H1 (cell line): ENCODE measurements around the gene OR52A5. TPM values are rescaled to one million over a fixed set of nuclear protein-coding genes. Genes with fewer than 3 reads are reported as not detected.

ENCODE experiments used
- CTCF ChIA-PET: fragments of 300-600 bp; sonication (Branson Sonifier 250); formaldehyde crosslinking; loops from one replicate; lab custom pipeline; 2021; ENCODE audit not compliant: partially characterized antibody; lab: Charles Lee
- POLR2A ChIA-PET: fragments of 300-600 bp; sonication (Branson Sonifier 250); formaldehyde crosslinking; loops from one replicate; lab custom pipeline; 2021; ENCODE audit warnings: inconsistent platforms; ENCODE audit not compliant: partially characterized antibody; lab: Charles Lee
- DNase-seq, 2 experiments: peaks; one replicate each; pipeline versions ENCODE4 v3.0.0 to v3.0.0-alpha.2; 2010 to 2022; ENCODE audit warnings: low spot score in 2 of 2, low read depth in 1 of 2, mixed read lengths in 1 of 2
- FAIRE-seq: peaks from 2 replicates; lab custom pipeline; 2011; peaks lifted over from hg19 to GRCh38; lab: Jason Lieb, UNC
- H2AFZ ChIP-seq: 2 replicates; pipeline ENCODE4 v1.8.1; 2012; ENCODE audit warnings: low read length, inconsistent platforms
- H2AK5ac ChIP-seq: 2 replicates; pipeline ENCODE4 v1.6.1; 2013; ENCODE audit warnings: low read depth, low read length
- H2BK120ac ChIP-seq: replicated peaks from 2 replicates; pipeline ENCODE3; 2013; ENCODE audit warnings: low read depth, low read length, inconsistent platforms
- H2BK12ac ChIP-seq: 2 replicates; pipeline ENCODE4 v1.6.1; 2013; ENCODE audit warnings: low read depth, low read length
- H2BK15ac ChIP-seq: 2 replicates; pipeline ENCODE4 v1.6.1; 2013; ENCODE audit warnings: low read length
- H2BK20ac ChIP-seq: 2 replicates; pipeline ENCODE4 v1.6.1; 2013; ENCODE audit warnings: low read length
- H2BK5ac ChIP-seq: 2 replicates; pipeline ENCODE4 v1.6.1; 2013; ENCODE audit warnings: low read depth, low read length
- H3K14ac ChIP-seq: 2 replicates; pipeline ENCODE4 v1.6.1; 2013; ENCODE audit warnings: inconsistent platforms; ENCODE audit not compliant: insufficient read length
- H3K18ac ChIP-seq: 2 replicates; pipeline ENCODE4 v1.6.1; 2013; ENCODE audit warnings: low read length; ENCODE audit errors: extremely low read depth
- H3K23ac ChIP-seq: 2 replicates; pipeline ENCODE4 v1.6.1; 2013; ENCODE audit warnings: inconsistent platforms; ENCODE audit not compliant: insufficient read length
- H3K23me2 ChIP-seq: 2 replicates; pipeline ENCODE4 v1.6.1; 2013; ENCODE audit warnings: low read depth, low read length
- H3K27ac ChIP-seq: 2 replicates; pipeline ENCODE4 v1.6.1; 2011; ENCODE audit warnings: low read depth, low read length, inconsistent platforms
- H3K27me3 ChIP-seq, 4 experiments: replicated peaks in 1 of 4; 1 replicate in 1 of 4; 2 replicates in 3 of 4; pipeline versions ENCODE4 v1.6.1 to v1.8.1; 2011 to 2013; ENCODE audit warnings: low read length in 3 of 4, mild to moderate bottlenecking in 3 of 4, inconsistent platforms in 2 of 4, mixed read lengths in 2 of 4, moderate library complexity in 1 of 4; ENCODE audit not compliant: control insufficient read depth in 3 of 4, insufficient read depth in 3 of 4; ENCODE audit errors: extremely low read depth in 1 of 4
- H3K36me3 ChIP-seq, 4 experiments: 2 replicates each; pipeline versions ENCODE4 v1.6.1 to v1.8.1; 2011 to 2013; ENCODE audit warnings: mild to moderate bottlenecking in 4 of 4, low read length in 3 of 4, moderate library complexity in 2 of 4, control low read depth in 1 of 4, inconsistent platforms in 1 of 4; ENCODE audit not compliant: insufficient read depth in 4 of 4, control insufficient read depth in 2 of 4
- H3K4ac ChIP-seq: replicated peaks from 2 replicates; pipeline ENCODE3; 2013; ENCODE audit warnings: low read length, low read depth, mixed read lengths, inconsistent platforms; ENCODE audit not compliant: insufficient read length
- H3K4me1 ChIP-seq, 4 experiments: replicated peaks in 1 of 4; 1 replicate in 1 of 4; 2 replicates in 3 of 4; pipeline versions ENCODE4 v1.6.1 to v1.8.1; 2011 to 2013; ENCODE audit warnings: low read length in 3 of 4, inconsistent platforms in 2 of 4, mixed read lengths in 1 of 4; ENCODE audit not compliant: insufficient read depth in 4 of 4, control insufficient read depth in 3 of 4
- H3K4me2 ChIP-seq, 2 experiments: 2 replicates each; pipeline versions ENCODE4 v1.6.1 to v1.8.1; 2011 to 2013; ENCODE audit warnings: low read depth in 2 of 2, low read length in 2 of 2, control low read depth in 1 of 2, inconsistent platforms in 1 of 2, mild to moderate bottlenecking in 1 of 2; ENCODE audit not compliant: insufficient read depth in 1 of 2
- H3K4me3 ChIP-seq, 4 experiments: fragments of 200-600, 300-600 bp in 1 of 4; sonication (generic), shearing (Covaris generic), sonication (Bioruptor Twin) in 1 of 4; 2 replicates each; pipeline versions ENCODE4 v1.5.1 to v1.8.1; 2011 to 2016; ENCODE audit warnings: low read length in 4 of 4, low read depth in 3 of 4, control low read depth in 2 of 4, inconsistent platforms in 2 of 4, mild to moderate bottlenecking in 2 of 4, mixed read lengths in 1 of 4, moderate library complexity in 1 of 4; ENCODE audit not compliant: insufficient read depth in 2 of 4; ENCODE audit errors: extremely low read depth in 1 of 4
- H3K56ac ChIP-seq: replicated peaks from 2 replicates; pipeline ENCODE3; 2013; ENCODE audit warnings: low read depth, mild to moderate bottlenecking, mixed read lengths, low read length, inconsistent platforms; ENCODE audit not compliant: insufficient read length
- H3K79me1 ChIP-seq: 2 replicates; pipeline ENCODE4 v1.6.1; 2013; ENCODE audit warnings: low read depth, low read length, control low read depth
- H3K79me2 ChIP-seq, 2 experiments: 2 replicates each; pipeline versions ENCODE4 v1.6.1 to v1.8.1; 2012 to 2013; ENCODE audit warnings: low read length in 2 of 2, mild to moderate bottlenecking in 2 of 2, inconsistent platforms in 1 of 2; ENCODE audit not compliant: insufficient read depth in 2 of 2, control insufficient read depth in 1 of 2
- H3K9ac ChIP-seq, 4 experiments: replicated peaks in 1 of 4; 1 replicate in 1 of 4; 2 replicates in 3 of 4; pipeline versions ENCODE4 v1.6.1 to v1.8.1; 2011 to 2013; ENCODE audit warnings: low read depth in 3 of 4, low read length in 3 of 4, control low read depth in 2 of 4, mild to moderate bottlenecking in 2 of 4, moderate library complexity in 2 of 4, inconsistent platforms in 1 of 4; ENCODE audit errors: extremely low read depth in 1 of 4
- H3K9me3 ChIP-seq, 2 experiments: 2 replicates each; pipeline versions ENCODE4 v1.6.1 to v1.8.1; 2012 to 2013; ENCODE audit warnings: mild to moderate bottlenecking in 2 of 2, moderate library complexity in 2 of 2, control low read depth in 1 of 2, inconsistent platforms in 1 of 2, low read depth in 1 of 2, low read length in 1 of 2, mixed read lengths in 1 of 2; ENCODE audit not compliant: insufficient read depth in 2 of 2
- H4K20me1 ChIP-seq, 2 experiments: replicated peaks in 1 of 2; 2 replicates each; pipeline versions ENCODE3 to v1.8.1; 2011 to 2013; ENCODE audit warnings: inconsistent platforms in 2 of 2, low read length in 2 of 2, mild to moderate bottlenecking in 1 of 2; ENCODE audit not compliant: insufficient read depth in 2 of 2, control insufficient read depth in 1 of 2
- H4K5ac ChIP-seq: 2 replicates; pipeline ENCODE4 v1.6.1; 2013; ENCODE audit warnings: low read length, low read depth, mixed read lengths, inconsistent platforms; ENCODE audit not compliant: insufficient read length
- H4K8ac ChIP-seq: 2 replicates; pipeline ENCODE4 v1.8.0; 2013; ENCODE audit warnings: mild to moderate bottlenecking, moderate library complexity, low read length, inconsistent platforms; ENCODE audit not compliant: insufficient read depth; ENCODE audit errors: extremely low read depth
- H4K91ac ChIP-seq: replicated peaks from 2 replicates; pipeline ENCODE3; 2013; ENCODE audit warnings: low read length, mixed read lengths, inconsistent platforms; ENCODE audit not compliant: insufficient read length
- ASH2L ChIP-seq: fragments of 200-600, 300-600 bp; sonication (generic); IDR thresholded peaks from one replicate; pipeline ENCODE4 v1.7.1; 2017; ENCODE audit warnings: low read length
- BCL11A ChIP-seq, 2 experiments: IDR thresholded peaks; one replicate each; pipeline ENCODE4 v1.6.1; 2011; ENCODE audit warnings: low read depth in 2 of 2, low read length in 2 of 2, mild to moderate bottlenecking in 2 of 2
- BRCA1 ChIP-seq: IDR thresholded peaks from 2 replicates; pipeline ENCODE4 v1.6.1; 2012; ENCODE audit warnings: low read depth, low read length, improper control_type of control experiment
- EGR1 ChIP-seq: IDR thresholded peaks from 2 replicates; pipeline ENCODE4 v1.6.1; 2011; ENCODE audit warnings: low read depth, low read length, borderline replicate concordance
- EP300 ChIP-seq, 2 experiments: IDR thresholded peaks; 1 replicate in 1 of 2; 2 replicates in 1 of 2; pipeline ENCODE4 v1.6.1; 2011 to 2012; ENCODE audit warnings: low read depth in 2 of 2, low read length in 2 of 2, mild to moderate bottlenecking in 2 of 2, borderline replicate concordance in 1 of 2, inconsistent platforms in 1 of 2, moderate library complexity in 1 of 2
- GTF2F1 ChIP-seq: IDR thresholded peaks from 2 replicates; pipeline ENCODE4 v1.6.1; 2012; ENCODE audit warnings: low read depth, low read length, improper control_type of control experiment, borderline replicate concordance
- KDM5A ChIP-seq: fragments of 200-600 bp; IDR thresholded peaks from 2 replicates; pipeline ENCODE4 v1.7.1; 2012; ENCODE audit warnings: mild to moderate bottlenecking, low read length, inconsistent platforms, mixed read lengths
- MAX ChIP-seq: IDR thresholded peaks from 2 replicates; pipeline ENCODE4 v1.6.1; 2012; ENCODE audit warnings: inconsistent platforms
- SIRT6 ChIP-seq: IDR thresholded peaks from one replicate; pipeline ENCODE4 v1.7.1; 2012; ENCODE audit warnings: low read length, inconsistent platforms
- WGBS, 2 experiments: shearing (Covaris generic) in 1 of 2; methylation state at CpG; one replicate each; pipeline versions ENCODE4 v1.1.6 to v1.1.7; 2013 to 2015; ENCODE audit warnings: low lambda C conversion rate in 2 of 2, mixed read lengths in 2 of 2, inconsistent platforms in 1 of 2, low coverage in 1 of 2, missing lambda C conversion rate in 1 of 2; ENCODE audit not compliant: insufficient replicate concordance in 2 of 2, insufficient coverage in 1 of 2, insufficient read length in 1 of 2; ENCODE audit errors: extremely low coverage in 1 of 2, missing lambda C conversion rate in 1 of 2; 5-methylcytosine and 5-hydroxymethylcytosine counted together
- polyA plus RNA-seq, 7 experiments: library from polyadenylated mRNA; depleted of rRNA in 3 of 7; stranded (reverse) in 5 of 7; unstranded in 2 of 7; fragments of >200 nt in 5 of 7; fragments of 200-250 nt in 2 of 7; gene quantifications; 1 replicate in 5 of 7; 2 replicates in 1 of 7; 4 replicates in 1 of 7; pipeline versions ENCODE4 v1.2.1 to v1.2.3, GENCODE V29; 2011 to 2013; ENCODE audit warnings: missing spikeins in 2 of 7, mixed read lengths in 2 of 7
- total RNA-seq: library from RNA; stranded (reverse); fragmentation: NEBNext Ultra II Directional; extraction: Animal tissue kit (Norgen Biotek cat#: 25700); gene quantifications from 2 replicates; pipeline ENCODE4 v1.2.1, GENCODE V29; 2021

The OR52A5 gene
- total and polyA plus RNA-seq, 2 of the 8 experiments (the other 6 are each of a cell fraction or from before 2014, with no cell fraction given), result 0.02 to 0.11 TPM

- H3K4me2 ChIP-seq, result no peak overlapping the region
Measured at GRCh38 chr11:5137014-5137413, 1.1 kb downstream of the OR52A5 start.

More at GRCh38 chr11:5137014-5137413, 1.1 kb downstream of the OR52A5 start:
- ChIA-PET POLR2A (no interaction called here), CTCF (interaction anchor here (1.5 kb wide), 1 partner anchor 12 kb away, joined by 4 read pairs; no protein-coding TSS in a partner anchor)
- Histone ChIP-seq H3K23ac (no peak overlapping the region), H2AFZ (no peak overlapping the region), H2BK120ac (no peak overlapping the region), H3K79me1 (no peaks in the 10 kb centered on the region), H3K27ac (no peak overlapping the region), H3K79me2 (no peaks in the 10 kb centered on the region), H4K91ac (no peak overlapping the region), H3K9ac (no peak overlapping the region), H3K23me2 (no peaks in the 10 kb centered on the region), H3K9me3 (no peaks in the 10 kb centered on the region), H4K20me1 (no peaks in the 10 kb centered on the region), H3K27me3 (peaks cover 0 to 1% (median 0%) of the 10 kb centered on the region in 4 experiments; a peak in 1 of 7 replicates), H3K18ac (no peak overlapping the region), H2BK15ac (no peak overlapping the region), H2AK5ac (no peak overlapping the region), H3K4me1 (peaks cover 0 to 4% (median 0%) of the 10 kb centered on the region in 4 experiments; a peak in 1 of 7 replicates), H4K8ac (no peak overlapping the region), H2BK12ac (no peak overlapping the region), H3K14ac (no peak overlapping the region), H2BK5ac (no peak overlapping the region), H2BK20ac (no peak overlapping the region), H4K5ac (no peak overlapping the region), H3K56ac (no peak overlapping the region), H3K36me3 (no peaks in the 10 kb centered on the region), H3K4me3 (no peak overlapping the region), H3K4ac (no peak overlapping the region)
- DNase-seq (no peak), FAIRE-seq (no peak)
- 36% methylated on average over 1 of the region's 1 CpG; no CpG with 5 or more reads in 1 of the 2 experiments for WGBS, 2 experiments
- no peak for TF ChIP-seq BCL11A (IDR thresholded peaks at IDR 0.05; ENCODE audit: low read depth in 2 of 2, low read length in 2 of 2)
- no peak for TF ChIP-seq GTF2F1
- no peak for TF ChIP-seq EP300 (IDR thresholded peaks at IDR 0.05; ENCODE audit: borderline replicate concordance in 1 of 2, low read depth in 2 of 2, low read length in 2 of 2)
- TF ChIP-seq EGR1, result no peak
- no peak for TF ChIP-seq KDM5A
- TF ChIP-seq BRCA1, result no peak
- no peak for TF ChIP-seq MAX
- no peak for TF ChIP-seq ASH2L
- no peak for TF ChIP-seq SIRT6
